HCT116 (cell line): ENCODE results near the gene HOXB13. TPM values are rescaled to one million over a fixed set of nuclear protein-coding genes. Genes with fewer than 3 reads are reported as not detected.

Source experiments
- ATAC-seq: fragments of 200-7000 bp; cut with Tn5 transposase; 2 replicates; pipeline ENCODE4 v1.9.1; 2020; ENCODE audit warnings: mild to moderate bottlenecking, moderate library complexity
- BruUV-seq: library from RNA; stranded (reverse); fragments of 400-500 nt; replicated peaks from 2 replicates; lab custom pipeline; 2021; lab: Mats Ljungman, UMichigan
- CTCF ChIA-PET: fragments of 300-600 bp; sonication (Branson Sonifier 250); formaldehyde crosslinking; loops from one replicate; lab custom pipeline; 2021; ENCODE audit warnings: antibody characterized with exemption; lab: Charles Lee
- POLR2A ChIA-PET: fragments of 300-600, 350-600 bp; sonication (Branson Sonifier 250); formaldehyde crosslinking; loops from one replicate; lab custom pipeline; 2021; ENCODE audit warnings: antibody characterized with exemption; lab: Charles Lee
- RAD21 ChIA-PET, 2 experiments: fragments of 300-600 bp; sonication (Branson Sonifier 250); formaldehyde crosslinking; loops; one replicate each; lab custom pipeline; 2023; ENCODE audit warnings: low total read pairs in 2 of 2; ENCODE audit not compliant: uncharacterized antibody in 2 of 2, unreplicated experiment in 2 of 2, low non-redundant PET in 1 of 2; lab: Charles Lee
- DNase-seq: peaks from one replicate; pipeline ENCODE4 v3.0.0-alpha.2; 2010; ENCODE audit warnings: low read depth, low spot score
- H2AFZ ChIP-seq: fragments of 200-600 bp; shearing (Covaris generic), sonication (generic); 2 replicates; pipeline ENCODE4 v1.6.1; 2017; ENCODE audit warnings: low read depth, mixed run types, mixed read lengths, antibody characterized with exemption, low read length; ENCODE audit not compliant: poor library complexity, severe bottlenecking
- H3K27ac ChIP-seq: 2 replicates; pipeline ENCODE4 v1.5.1; 2012; ENCODE audit warnings: low read depth, low read length
- H3K27me3 ChIP-seq: fragments of 200-600 bp; sonication (generic); 2 replicates; pipeline ENCODE4 v1.6.1; 2016; ENCODE audit warnings: mixed run types, low read length, mixed read lengths; ENCODE audit not compliant: insufficient read depth
- H3K36me3 ChIP-seq, 2 experiments: fragments of 200-500 bp in 1 of 2; fragments of 200-600 bp in 1 of 2; sonication (Bioruptor generic) in 1 of 2; sonication (generic) in 1 of 2; 2 replicates each; pipeline versions ENCODE4 v1.5.1 to v1.6.1; 2014 to 2016; ENCODE audit warnings: low read length in 2 of 2, inconsistent platforms in 1 of 2, mixed read lengths in 1 of 2, mixed run types in 1 of 2; ENCODE audit not compliant: insufficient read depth in 2 of 2, control insufficient read depth in 1 of 2
- H3K4me1 ChIP-seq, 2 experiments: fragments of 200-600 bp in 1 of 2; sonication (generic) in 1 of 2; 2 replicates each; pipeline versions ENCODE4 v1.5.1 to v1.6.1; 2012 to 2017; ENCODE audit warnings: low read length in 2 of 2, inconsistent platforms in 1 of 2, mild to moderate bottlenecking in 1 of 2, mixed read lengths in 1 of 2, mixed run types in 1 of 2, moderate library complexity in 1 of 2; ENCODE audit not compliant: insufficient read depth in 2 of 2, control insufficient read depth in 1 of 2
- H3K4me2 ChIP-seq: fragments of 200-600 bp; sonication (generic); 2 replicates; pipeline ENCODE4 v1.6.1; 2017; ENCODE audit warnings: mixed run types, low read length, mixed read lengths
- H3K4me3 ChIP-seq, 2 experiments: fragments of 200-600 bp in 1 of 2; sonication (generic) in 1 of 2; replicated peaks in 1 of 2; 2 replicates each; pipeline ENCODE4 v1.5.1; 2011 to 2016; ENCODE audit warnings: low read length in 2 of 2, control low read depth in 1 of 2, low read depth in 1 of 2, mild to moderate bottlenecking in 1 of 2, mixed read lengths in 1 of 2, mixed run types in 1 of 2
- H3K79me2 ChIP-seq: fragments of 200-600 bp; sonication (generic); 2 replicates; pipeline ENCODE4 v1.6.1; 2017; ENCODE audit warnings: mild to moderate bottlenecking, mixed run types, low read length, moderate library complexity, mixed read lengths; ENCODE audit not compliant: insufficient read depth
- H3K9ac ChIP-seq: fragments of 200-600 bp; sonication (generic); 2 replicates; pipeline ENCODE4 v1.6.1; 2016; ENCODE audit warnings: low read length, mixed read lengths
- H3K9me2 ChIP-seq: fragments of 200-600 bp; sonication (generic), shearing (Covaris generic); 2 replicates; pipeline ENCODE4 v1.6.1; 2017; ENCODE audit warnings: mixed run types, mild to moderate bottlenecking, moderate library complexity; ENCODE audit not compliant: insufficient read depth
- H3K9me3 ChIP-seq, 2 experiments: fragments of 200-500 bp in 1 of 2; fragments of 200-600 bp in 1 of 2; sonication (Bioruptor generic) in 1 of 2; sonication (generic) in 1 of 2; 2 replicates each; pipeline ENCODE4 v1.6.1; 2014 to 2017; ENCODE audit warnings: low read length in 2 of 2, mixed read lengths in 2 of 2, inconsistent platforms in 1 of 2, low read depth in 1 of 2, mild to moderate bottlenecking in 1 of 2, mixed run types in 1 of 2, moderate library complexity in 1 of 2; ENCODE audit not compliant: control insufficient read depth in 1 of 2, insufficient read depth in 1 of 2
- H4K20me1 ChIP-seq: fragments of 200-600 bp; sonication (generic), shearing (Covaris generic); 2 replicates; pipeline ENCODE4 v1.6.1; 2017; ENCODE audit warnings: mixed run types, mild to moderate bottlenecking, moderate library complexity; ENCODE audit not compliant: insufficient read depth
- EGR1 ChIP-seq: IDR thresholded peaks from 2 replicates; pipeline ENCODE4 v1.6.1; 2012; ENCODE audit warnings: low read depth
- POLR2A ChIP-seq: IDR thresholded peaks from 2 replicates; pipeline ENCODE4 v1.7.0; 2011; ENCODE audit warnings: borderline replicate concordance; ENCODE audit not compliant: insufficient read depth, insufficient read length; ENCODE audit errors: extremely low read depth
- SP1 ChIP-seq: IDR thresholded peaks from 2 replicates; pipeline ENCODE4 v1.6.1; 2012; ENCODE audit warnings: low read depth
- ZNF274 ChIP-seq: fragments of 200-500 bp; sonication (Bioruptor generic); IDR thresholded peaks from 2 replicates; pipeline ENCODE4 v1.6.1; 2014; ENCODE audit warnings: mild to moderate bottlenecking, low read depth, low read length, inconsistent platforms
- intact Hi-C: fragments of 100-400 bp; cut with micrococcal nuclease; formaldehyde crosslinking; loops from 2 replicates; pipeline ENCODE4 v1.10.0; 2022
- total RNA-seq: library from RNA; stranded (reverse); gene quantifications from one replicate; pipeline ENCODE4 v1.2.1, GENCODE V29; 2021; ENCODE audit not compliant: unreplicated experiment

HOXB13 gene
- total RNA-seq, 1 experiment from 2014 or later = 7.8 TPM

- Histone ChIP-seq H3K4me2 (no peak within 1 kb of the TSS), H2AFZ (no peak within 1 kb of the TSS), H3K4me1 (peaks cover 0 to 3% of the 10 kb centered on the region in 2 experiments; a peak in 2 of 4 replicates), H3K9me2 (no peaks in the 10 kb centered on the region), H3K27ac (no peak within 1 kb of the TSS), H3K9me3 (no peaks in the 10 kb centered on the region), H4K20me1 (no peaks in the 10 kb centered on the region), H3K9ac (no peak within 1 kb of the TSS), H3K79me2 (no peaks in the 10 kb centered on the region), H3K36me3 (no peaks in the 10 kb centered on the region), H3K27me3 (no peaks in the 10 kb centered on the region), H3K4me3 (no peak within 1 kb of the TSS)
- ChIA-PET CTCF (interaction anchor here (0.8 to 6.8 kb wide), 6 partner anchors 57 to 162 kb away, joined by 3 to 97 read pairs (median 16); no protein-coding TSS in a partner anchor), POLR2A (no interaction called here), RAD21 (no interaction called here)
- TF ChIP-seq SP1 (no peak), EGR1 (no peak)
- no TSS peak for BruUV-seq
- ATAC-seq (no peak), DNase-seq (no peak)
- intact Hi-C loops = loop anchor here (5.0 kb wide), 1 partner anchor 315 kb away; no protein-coding TSS in a partner anchor
These were observed 6.2 kb downstream of the HOXB13 start, which contains the start of gene PRAC1 for GRCh38 chr17:48722201-48722907. Gene PRAC1, minus strand, starts transcription at chr17:48722518. Its CDS starts 126 bp downstream, at chr17:48722392.

- intact Hi-C loops = loop anchor here (5.0 kb wide), 1 partner anchor 316 kb away; no protein-coding TSS in a partner anchor
- no peak overlapping the region for H3K9ac ChIP-seq
- no peak overlapping the region for H3K4me3 ChIP-seq
- no peak overlapping the region for H3K27ac ChIP-seq
- no peaks in the 10 kb centered on the region for H4K20me1 ChIP-seq
- no peak for TF ChIP-seq POLR2A
- no peak for TF ChIP-seq SP1
- no peak for TF ChIP-seq ZNF274
- no peak for TF ChIP-seq EGR1
- no peaks in the 10 kb centered on the region for H3K36me3 ChIP-seq
- H3K79me2 ChIP-seq = no peaks in the 10 kb centered on the region
- H3K27me3 ChIP-seq = no peaks in the 10 kb centered on the region
- H3K4me1 ChIP-seq = peaks cover 0 to 2% of the 10 kb centered on the region in 2 experiments; a peak in 1 of 4 replicates
- ChIA-PET POLR2A (no interaction called here), RAD21 (no interaction called here), CTCF (interaction anchor here (1.2 kb wide), 1 partner anchor 69 kb away, joined by 4 read pairs; no protein-coding TSS in a partner anchor)
- H2AFZ ChIP-seq = no peak overlapping the region
- BruUV-seq = no TSS peak
- no peak for DNase-seq
- H3K9me3 ChIP-seq = no peaks in the 10 kb centered on the region
- no peak for ATAC-seq
- H3K9me2 ChIP-seq = no peaks in the 10 kb centered on the region
- no peak overlapping the region for H3K4me2 ChIP-seq
These were observed 7.5 kb downstream of the HOXB13 start for GRCh38 chr17:48721009-48721402.
